ENCODE results near the gene THY1.

The THY1 gene

GRCh38 chr11:119422809-119423508, at the start of gene THY1:
Gene THY1, minus strand, starts transcription at chr11:119423172. Its CDS starts 2,267 bp downstream, at chr11:119420905.
- no peak for DNase-seq (ENCODE audit: low read depth)
- no peak within 1 kb of the TSS for H3K4me3 ChIP-seq (ENCODE audit: low read depth, low read length)
- TF ChIP-seq POLR2A (IDR thresholded peaks at IDR 0.05; ENCODE audit: extremely low read depth, insufficient read length) (no peak), MAX (IDR thresholded peaks at IDR 0.05; ENCODE audit: low read depth, low read length) (no peak), CTCF (IDR thresholded peaks at IDR 0.05; ENCODE audit: low read depth, low read length) (no peak), MYC (IDR thresholded peaks at IDR 0.05; ENCODE audit: low read depth, low read length) (no peak)

GRCh38 chr11:119472186-119472855, 49.3 kb upstream of the THY1 start:
- no peak for DNase-seq (ENCODE audit: low read depth)
- H3K4me3 ChIP-seq (ENCODE audit: low read depth, low read length), result no peak overlapping the region
- TF ChIP-seq MYC (IDR thresholded peaks at IDR 0.05; ENCODE audit: low read depth, low read length) (no peak), CTCF (IDR thresholded peaks at IDR 0.05; ENCODE audit: low read depth, low read length) (no peak), POLR2A (IDR thresholded peaks at IDR 0.05; ENCODE audit: extremely low read depth, insufficient read length) (no peak), MAX (IDR thresholded peaks at IDR 0.05; ENCODE audit: low read depth, low read length) (no peak)

- TF ChIP-seq MYC (IDR thresholded peaks at IDR 0.05; ENCODE audit: low read depth, low read length) (no peak), CTCF (IDR thresholded peaks at IDR 0.05; ENCODE audit: low read depth, low read length) (no peak), POLR2A (IDR thresholded peaks at IDR 0.05; ENCODE audit: extremely low read depth, insufficient read length) (no peak), MAX (IDR thresholded peaks at IDR 0.05; ENCODE audit: low read depth, low read length) (no peak)
- DNase-seq (ENCODE audit: low read depth), result no peak
- no peak overlapping the region for H3K4me3 ChIP-seq (ENCODE audit: low read depth, low read length)
These were observed 48.4 kb upstream of the THY1 start for GRCh38 chr11:119471329-119471728.

- no peak overlapping the region for H3K4me3 ChIP-seq (ENCODE audit: low read depth, low read length)
- no peak for DNase-seq (ENCODE audit: low read depth)
- no peak for TF ChIP-seq MYC (IDR thresholded peaks at IDR 0.05; ENCODE audit: low read depth, low read length)
- TF ChIP-seq CTCF (IDR thresholded peaks at IDR 0.05; ENCODE audit: low read depth, low read length), result no peak
- no peak for TF ChIP-seq MAX (IDR thresholded peaks at IDR 0.05; ENCODE audit: low read depth, low read length)
- TF ChIP-seq POLR2A (IDR thresholded peaks at IDR 0.05; ENCODE audit: extremely low read depth, insufficient read length), result no peak
These were observed 47.6 kb upstream of the THY1 start for GRCh38 chr11:119470317-119471291.

- no peak for DNase-seq (ENCODE audit: low read depth)
- no peak for TF ChIP-seq MYC (IDR thresholded peaks at IDR 0.05; ENCODE audit: low read depth, low read length)
- H3K4me3 ChIP-seq (ENCODE audit: low read depth, low read length), result no peak overlapping the region
These were observed 46.5 kb upstream of the THY1 start for GRCh38 chr11:119469506-119469905.

All from NB4 (cell line).